22Rv1 (cell line): ENCODE data around the gene RGS6.

Experiments
- CTCF ChIP-seq: fragments of 450-650 bp; IDR thresholded peaks from 2 replicates; pipeline ENCODE4 v1.5.1; 2017; ENCODE audit warnings: mild to moderate bottlenecking
- ZFX ChIP-seq: fragments of 450-650 bp; IDR thresholded peaks from 2 replicates; pipeline ENCODE4 v1.6.1; 2017; ENCODE audit warnings: antibody characterized with exemption, borderline replicate concordance

- no peak for TF ChIP-seq CTCF
- no peak for TF ChIP-seq ZFX
These were observed 70.5 kb downstream of the RGS6 start for GRCh38 chr14:72002731-72003130.
